22Rv1 (cell line): ENCODE measurements around the gene ZBED4.

Experiments used
- H3K27ac ChIP-seq: fragments of 450-650 bp; 2 replicates; pipeline ENCODE4 v1.5.1; 2017
- CTCF ChIP-seq: fragments of 450-650 bp; IDR thresholded peaks from 2 replicates; pipeline ENCODE4 v1.5.1; 2017; ENCODE audit warnings: mild to moderate bottlenecking
- ZFX ChIP-seq: fragments of 450-650 bp; IDR thresholded peaks from 2 replicates; pipeline ENCODE4 v1.6.1; 2017; ENCODE audit warnings: antibody characterized with exemption, borderline replicate concordance

ZBED4 gene

GRCh38 chr22:49850959-49851802 lies 2.5 kb upstream of the ZBED4 start:
- TF ChIP-seq ZFX (no peak), CTCF (no peak)
- no peak overlapping the region; the same call in 1 of the 2 replicates for H3K27ac ChIP-seq

GRCh38 chr22:49852568-49852897 lies 1.1 kb upstream of the ZBED4 start:
- H3K27ac ChIP-seq = peak overlapping the region; percentile 97

- TF ChIP-seq ZFX = no peak
- no peak for TF ChIP-seq CTCF
- peak overlapping the region; percentile 97 for H3K27ac ChIP-seq
Observed at GRCh38 chr22:49853981-49854831, 562 bp downstream of the ZBED4 start.

- H3K27ac ChIP-seq = peak overlapping the region; percentile 97
- TF ChIP-seq ZFX = no peak
- TF ChIP-seq CTCF = no peak
Observed at GRCh38 chr22:49855251-49855911, 1.7 kb downstream of the ZBED4 start.

GRCh38 chr22:49856343-49856742 lies 2.7 kb downstream of the ZBED4 start:
- H3K27ac ChIP-seq = no peak overlapping the region
- TF ChIP-seq ZFX (no peak), CTCF (no peak)

GRCh38 chr22:49856766-49857618 lies 3.3 kb downstream of the ZBED4 start:
- TF ChIP-seq ZFX = no peak
- no peak for TF ChIP-seq CTCF
- no peak overlapping the region for H3K27ac ChIP-seq

GRCh38 chr22:49858827-49859226 lies 5.2 kb downstream of the ZBED4 start:
- no peak overlapping the region for H3K27ac ChIP-seq
- no peak for TF ChIP-seq ZFX
- no peak for TF ChIP-seq CTCF
